ENCODE measurements around the gene LRIT3.

The LRIT3 gene

DNA sequence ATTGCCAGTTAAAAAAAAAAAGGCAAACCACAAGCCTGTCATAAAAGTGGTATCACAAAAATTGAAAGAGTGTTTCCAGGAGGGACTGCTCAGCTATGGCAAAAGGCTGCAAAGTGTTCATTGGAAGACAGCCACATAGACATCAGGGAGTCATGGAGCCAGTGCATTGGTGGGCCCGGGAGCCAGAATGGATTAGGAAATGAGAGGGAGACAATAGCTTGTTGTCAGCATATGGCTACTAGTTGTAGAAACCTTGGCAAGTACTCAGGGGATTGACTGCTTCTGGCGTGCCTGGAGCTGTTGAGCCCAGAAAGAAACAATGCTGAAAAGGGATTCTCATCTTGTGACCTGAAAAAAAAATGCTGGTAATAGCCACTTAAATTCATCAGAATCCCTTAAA is 27.3 kb upstream of the LRIT3 start:
- peak; percentile 86 for DNase-seq (ENCODE audit: low read depth)
- TF ChIP-seq, protein P1, sequence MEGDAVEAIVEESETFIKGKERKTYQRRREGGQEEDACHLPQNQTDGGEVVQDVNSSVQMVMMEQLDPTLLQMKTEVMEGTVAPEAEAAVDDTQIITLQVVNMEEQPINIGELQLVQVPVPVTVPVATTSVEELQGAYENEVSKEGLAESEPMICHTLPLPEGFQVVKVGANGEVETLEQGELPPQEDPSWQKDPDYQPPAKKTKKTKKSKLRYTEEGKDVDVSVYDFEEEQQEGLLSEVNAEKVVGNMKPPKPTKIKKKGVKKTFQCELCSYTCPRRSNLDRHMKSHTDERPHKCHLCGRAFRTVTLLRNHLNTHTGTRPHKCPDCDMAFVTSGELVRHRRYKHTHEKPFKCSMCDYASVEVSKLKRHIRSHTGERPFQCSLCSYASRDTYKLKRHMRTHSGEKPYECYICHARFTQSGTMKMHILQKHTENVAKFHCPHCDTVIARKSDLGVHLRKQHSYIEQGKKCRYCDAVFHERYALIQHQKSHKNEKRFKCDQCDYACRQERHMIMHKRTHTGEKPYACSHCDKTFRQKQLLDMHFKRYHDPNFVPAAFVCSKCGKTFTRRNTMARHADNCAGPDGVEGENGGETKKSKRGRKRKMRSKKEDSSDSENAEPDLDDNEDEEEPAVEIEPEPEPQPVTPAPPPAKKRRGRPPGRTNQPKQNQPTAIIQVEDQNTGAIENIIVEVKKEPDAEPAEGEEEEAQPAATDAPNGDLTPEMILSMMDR (IDR thresholded peaks at IDR 0.05; ENCODE audit: low read length, missing control alignments) = no peak
- no peak overlapping the region for H3K4me3 ChIP-seq (replicated peaks; ENCODE audit: low read depth, low read length)

DNA sequence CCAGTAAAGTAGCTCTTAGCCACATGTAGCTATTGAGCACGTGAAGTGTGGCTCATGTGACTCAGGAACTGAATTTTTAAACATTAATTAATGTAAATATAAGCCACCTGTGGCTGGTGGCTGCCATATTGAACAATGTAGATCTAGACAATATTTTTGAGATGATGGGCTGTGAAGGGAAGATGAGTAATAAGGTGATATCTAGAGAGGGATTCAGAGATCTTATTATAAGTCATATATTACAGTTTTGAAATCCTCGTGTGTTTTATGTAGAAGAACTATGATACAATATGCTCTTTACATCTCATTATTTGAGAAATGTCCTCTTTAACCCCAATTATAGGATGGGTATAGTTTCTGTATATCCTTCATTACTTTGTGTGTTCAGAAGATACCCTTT is 26.7 kb upstream of the LRIT3 start:
- TF ChIP-seq, protein P1 (IDR thresholded peaks at IDR 0.05; ENCODE audit: low read length, missing control alignments) = no peak
- no peak for DNase-seq (ENCODE audit: low read depth)
- no peak overlapping the region for H3K4me3 ChIP-seq (replicated peaks; ENCODE audit: low read depth, low read length)

DNA sequence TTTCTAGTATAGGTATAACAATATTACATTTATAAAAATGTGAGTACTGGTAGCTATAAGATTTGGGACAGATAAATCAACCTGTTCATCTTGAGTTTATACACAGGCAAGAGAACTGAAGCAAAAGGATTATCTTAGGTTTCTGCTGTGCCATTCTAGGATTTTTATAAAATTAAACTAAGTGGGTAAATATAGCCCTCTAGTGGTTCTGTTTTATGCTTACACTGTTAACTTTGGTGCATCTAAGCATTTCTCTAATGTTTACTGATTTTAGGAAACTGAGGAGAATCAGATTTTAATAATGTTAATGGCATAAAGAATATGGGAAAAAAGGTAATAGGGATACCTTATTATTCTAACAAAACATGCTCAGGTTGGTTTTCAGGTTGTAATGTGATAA is 21.2 kb upstream of the LRIT3 start:
- TF ChIP-seq, protein P1 (IDR thresholded peaks at IDR 0.05; ENCODE audit: low read length, missing control alignments) = peak; percentile 63
- DNase-seq (ENCODE audit: low read depth) = peak; percentile 52
- no peak overlapping the region for H3K4me3 ChIP-seq (replicated peaks; ENCODE audit: low read depth, low read length)

DNA sequence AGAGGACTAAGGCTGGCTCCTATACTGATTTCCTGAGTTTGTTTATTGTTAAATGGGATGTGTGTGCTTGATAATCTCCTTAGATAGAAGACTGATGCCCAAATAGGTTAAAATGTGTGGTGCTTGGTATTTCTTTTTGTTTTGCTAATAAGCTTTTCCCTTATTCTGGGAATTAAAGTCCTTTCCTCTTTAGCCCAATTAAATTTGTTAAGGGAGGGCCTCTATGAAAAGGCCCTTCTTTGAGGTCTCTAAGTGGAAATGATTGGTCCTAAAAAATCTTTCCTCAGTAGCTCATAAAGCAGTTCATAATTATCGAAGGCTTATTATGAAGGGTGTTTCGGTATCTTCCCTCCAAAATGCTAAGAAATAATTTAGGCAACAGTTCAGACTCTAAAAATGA is 20.2 kb upstream of the LRIT3 start, which contains the start of gene RRH:
RRH (plus strand) TSS at position 301 of the 400 bp plus-strand sequence; CDS start at position 357, 56 bp downstream.
- no peak within 1 kb of the TSS for H3K4me3 ChIP-seq (replicated peaks; ENCODE audit: low read depth, low read length)
- DNase-seq (ENCODE audit: low read depth) = no peak
- TF ChIP-seq, protein P1 (IDR thresholded peaks at IDR 0.05; ENCODE audit: low read length, missing control alignments) = no peak

DNA sequence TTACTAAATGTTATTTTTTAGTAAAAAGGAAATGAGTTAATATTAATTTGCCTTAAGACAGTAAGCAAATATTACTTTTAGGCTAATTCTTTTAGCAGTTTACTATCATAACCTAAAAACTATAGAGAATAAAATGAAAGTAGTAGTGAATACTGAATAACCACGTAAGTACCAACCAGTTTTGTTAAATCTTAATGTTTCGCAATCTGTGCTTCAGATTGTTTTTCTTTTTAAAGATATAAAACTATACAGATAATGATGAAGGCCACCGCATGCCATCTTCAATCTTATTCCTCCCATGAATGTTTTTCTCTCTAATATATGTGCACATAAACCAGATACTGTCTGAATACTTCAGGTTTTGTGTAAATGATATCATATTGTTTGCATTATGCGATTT is 14.2 kb upstream of the LRIT3 start:
- TF ChIP-seq, protein P1 (IDR thresholded peaks at IDR 0.05; ENCODE audit: low read length, missing control alignments) = no peak
- DNase-seq (ENCODE audit: low read depth) = no peak
- no peak overlapping the region for H3K4me3 ChIP-seq (replicated peaks; ENCODE audit: low read depth, low read length)

DNA sequence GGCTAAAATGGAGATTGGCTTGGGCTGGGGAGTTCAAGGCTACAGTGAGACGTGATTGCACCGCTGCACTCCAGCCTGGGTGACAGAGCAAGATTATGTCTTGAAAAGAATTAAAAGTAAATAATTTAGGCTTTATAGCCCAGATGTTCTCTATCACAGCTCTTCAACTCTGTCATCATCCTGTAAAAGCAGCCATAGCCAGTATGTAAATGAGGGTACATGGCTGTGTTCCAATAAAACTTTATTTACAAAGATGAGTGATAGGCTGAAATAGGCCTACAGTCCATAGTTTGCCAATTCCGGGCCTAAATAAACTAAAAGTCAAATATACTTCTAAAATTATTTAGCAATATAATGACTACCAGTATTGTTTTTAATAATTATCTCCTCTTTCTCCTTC is 10.9 kb upstream of the LRIT3 start:
- DNase-seq (ENCODE audit: low read depth) = no peak
- no peak overlapping the region for H3K4me3 ChIP-seq (replicated peaks; ENCODE audit: low read depth, low read length)
- TF ChIP-seq, protein P1 (IDR thresholded peaks at IDR 0.05; ENCODE audit: low read length, missing control alignments) = no peak

DNA sequence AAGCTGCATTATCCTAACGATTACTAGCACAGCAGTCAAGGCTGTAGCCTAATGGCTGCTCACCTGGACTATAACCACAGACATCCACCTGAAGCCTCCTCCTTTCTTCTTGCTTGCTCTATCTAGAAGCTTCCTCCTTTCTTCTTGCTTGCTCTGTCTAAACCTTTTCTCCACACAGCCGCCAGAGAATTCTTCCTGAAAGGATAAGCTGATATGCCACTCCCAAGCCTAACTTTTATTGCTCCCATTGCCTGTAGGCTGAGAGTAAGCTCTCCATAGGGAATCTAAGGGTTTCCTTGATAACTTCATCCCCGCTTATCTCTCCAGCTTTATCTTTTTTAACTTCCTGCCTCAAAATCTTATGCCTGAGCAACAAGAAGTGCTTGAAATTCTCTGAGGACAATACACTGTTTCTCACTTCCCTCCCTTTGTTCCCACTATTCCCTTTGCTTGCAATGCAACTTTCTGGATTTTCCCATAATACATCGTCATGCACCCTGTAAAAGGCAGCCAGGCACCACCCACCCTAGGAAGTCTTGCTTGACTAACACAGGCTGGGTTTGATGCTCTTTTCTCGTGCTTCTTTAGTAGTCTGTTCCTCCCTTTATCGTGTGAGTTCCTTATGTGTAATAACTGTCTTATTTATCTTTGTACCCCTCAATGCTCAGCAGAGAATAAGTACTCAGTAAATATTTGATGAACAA is 1.4 kb upstream of the LRIT3 start:
- TF ChIP-seq, protein P1 (IDR thresholded peaks at IDR 0.05; ENCODE audit: low read length, missing control alignments) = no peak

More for the DNA sequence above, 1.4 kb upstream of the LRIT3 start:
- DNase-seq (ENCODE audit: low read depth) = peak; percentile 4
- H3K4me3 ChIP-seq (replicated peaks; ENCODE audit: low read depth, low read length) = no peak overlapping the region
